Measurements from ENCODE around the gene SOX21.

The SOX21 gene

DNA sequence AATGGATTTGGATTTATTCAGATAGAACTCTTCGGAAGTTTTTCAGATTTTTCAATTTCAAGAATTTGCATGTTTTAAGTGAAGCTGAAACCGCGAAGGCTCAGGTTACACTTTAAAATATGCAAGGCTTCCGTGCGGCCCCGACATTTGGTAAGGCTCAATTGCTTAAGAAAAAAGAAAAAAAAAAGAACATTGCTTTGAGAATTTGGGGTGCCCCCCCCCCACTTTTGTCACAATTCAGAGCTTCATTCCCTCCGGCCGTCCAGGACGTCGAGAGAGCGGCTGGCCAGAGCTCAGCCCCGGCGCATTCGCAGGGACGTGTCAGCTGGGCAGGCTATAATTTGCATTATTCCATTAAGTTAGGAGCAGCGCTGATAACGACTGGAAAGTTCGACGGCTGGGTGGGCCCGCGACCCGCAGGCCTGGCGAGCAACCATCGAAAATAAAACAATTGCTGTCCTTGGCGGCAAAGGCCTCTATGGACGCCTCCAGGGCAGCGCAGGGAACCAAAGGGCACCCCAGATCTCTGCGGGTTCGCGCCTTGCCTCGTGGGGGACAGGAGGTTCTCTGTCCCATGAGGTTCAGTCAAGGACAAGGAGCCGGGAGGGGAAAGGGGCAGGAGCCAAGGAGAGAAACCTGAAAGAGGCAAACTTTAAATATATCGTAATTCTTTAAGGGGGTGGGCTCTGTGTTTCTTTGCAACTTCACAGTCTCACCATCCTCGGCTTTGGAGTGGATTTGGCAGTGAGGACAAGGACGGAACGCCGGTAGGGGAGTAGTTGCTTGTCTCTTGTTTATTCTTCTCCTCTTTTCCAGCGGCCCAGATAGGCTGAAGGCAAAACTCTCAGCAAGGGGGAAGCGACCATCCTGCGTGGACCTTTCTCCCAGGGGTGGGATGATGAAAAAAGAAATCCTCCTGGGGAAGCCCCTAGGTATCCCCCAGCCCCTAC is 7.0 kb downstream of the SOX21 start:
- no peak overlapping the region for H3K4me3 ChIP-seq (ENCODE audit: low read depth, low read length)
- DNase-seq (ENCODE audit: low read depth): no peak

DNA sequence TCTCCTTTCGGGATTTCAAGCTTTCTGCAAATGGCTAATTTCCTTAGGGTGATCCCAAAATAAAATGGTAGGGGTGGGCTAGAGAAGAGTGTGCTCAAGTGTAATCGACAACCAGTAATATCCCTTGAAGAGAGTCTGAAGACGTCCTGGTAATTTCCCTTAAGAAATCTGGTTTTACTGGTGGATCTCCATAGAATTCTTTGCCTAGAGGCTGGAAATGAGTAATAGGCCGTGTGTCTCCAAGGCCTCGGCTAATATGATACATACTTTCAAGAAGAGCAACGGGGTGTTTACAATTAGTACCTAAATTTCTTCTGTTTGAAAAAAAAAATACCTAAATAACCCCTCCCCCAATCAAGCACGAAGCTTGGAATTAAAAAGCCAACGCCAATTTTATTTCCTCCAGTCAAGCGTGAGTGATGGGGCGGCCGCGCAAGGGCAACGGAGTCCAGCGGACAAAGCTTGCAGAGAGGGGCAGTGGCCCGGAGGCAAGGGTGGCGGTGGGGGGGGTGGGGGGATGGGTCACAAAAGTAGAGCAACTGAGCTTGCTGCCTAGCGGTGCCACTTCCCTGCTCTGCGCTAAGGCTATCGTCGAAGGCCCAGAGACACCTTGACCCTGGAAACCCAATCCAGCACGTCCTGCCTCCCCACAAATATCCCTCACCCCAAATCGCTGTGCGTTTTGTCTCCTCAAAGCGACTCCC is 7.8 kb downstream of the SOX21 start:
- DNase-seq (ENCODE audit: low read depth): no peak
- TF ChIP-seq, protein P1, sequence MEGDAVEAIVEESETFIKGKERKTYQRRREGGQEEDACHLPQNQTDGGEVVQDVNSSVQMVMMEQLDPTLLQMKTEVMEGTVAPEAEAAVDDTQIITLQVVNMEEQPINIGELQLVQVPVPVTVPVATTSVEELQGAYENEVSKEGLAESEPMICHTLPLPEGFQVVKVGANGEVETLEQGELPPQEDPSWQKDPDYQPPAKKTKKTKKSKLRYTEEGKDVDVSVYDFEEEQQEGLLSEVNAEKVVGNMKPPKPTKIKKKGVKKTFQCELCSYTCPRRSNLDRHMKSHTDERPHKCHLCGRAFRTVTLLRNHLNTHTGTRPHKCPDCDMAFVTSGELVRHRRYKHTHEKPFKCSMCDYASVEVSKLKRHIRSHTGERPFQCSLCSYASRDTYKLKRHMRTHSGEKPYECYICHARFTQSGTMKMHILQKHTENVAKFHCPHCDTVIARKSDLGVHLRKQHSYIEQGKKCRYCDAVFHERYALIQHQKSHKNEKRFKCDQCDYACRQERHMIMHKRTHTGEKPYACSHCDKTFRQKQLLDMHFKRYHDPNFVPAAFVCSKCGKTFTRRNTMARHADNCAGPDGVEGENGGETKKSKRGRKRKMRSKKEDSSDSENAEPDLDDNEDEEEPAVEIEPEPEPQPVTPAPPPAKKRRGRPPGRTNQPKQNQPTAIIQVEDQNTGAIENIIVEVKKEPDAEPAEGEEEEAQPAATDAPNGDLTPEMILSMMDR (IDR thresholded peaks at IDR 0.05; ENCODE audit: control insufficient read depth, extremely low read depth, insufficient read depth): no peak
- no peak overlapping the region for H3K4me3 ChIP-seq (ENCODE audit: low read depth, low read length)

More for the DNA sequence above, 7.0 kb downstream of the SOX21 start:
- TF ChIP-seq, protein P1 (IDR thresholded peaks at IDR 0.05; ENCODE audit: control insufficient read depth, extremely low read depth, insufficient read depth): no peak

GRCh38 chr13:94703721-94704314 is 8.5 kb downstream of the SOX21 start:
- TF ChIP-seq, protein P1 (IDR thresholded peaks at IDR 0.05; ENCODE audit: control insufficient read depth, extremely low read depth, insufficient read depth): no peak
- no peak for DNase-seq (ENCODE audit: low read depth)
- no peak overlapping the region for H3K4me3 ChIP-seq (ENCODE audit: low read depth, low read length)

GRCh38 chr13:94703271-94703670 is 9.1 kb downstream of the SOX21 start:
- H3K4me3 ChIP-seq (ENCODE audit: low read depth, low read length): no peak overlapping the region
- TF ChIP-seq, protein P1 (IDR thresholded peaks at IDR 0.05; ENCODE audit: control insufficient read depth, extremely low read depth, insufficient read depth): no peak
- DNase-seq (ENCODE audit: low read depth): no peak

DNA sequence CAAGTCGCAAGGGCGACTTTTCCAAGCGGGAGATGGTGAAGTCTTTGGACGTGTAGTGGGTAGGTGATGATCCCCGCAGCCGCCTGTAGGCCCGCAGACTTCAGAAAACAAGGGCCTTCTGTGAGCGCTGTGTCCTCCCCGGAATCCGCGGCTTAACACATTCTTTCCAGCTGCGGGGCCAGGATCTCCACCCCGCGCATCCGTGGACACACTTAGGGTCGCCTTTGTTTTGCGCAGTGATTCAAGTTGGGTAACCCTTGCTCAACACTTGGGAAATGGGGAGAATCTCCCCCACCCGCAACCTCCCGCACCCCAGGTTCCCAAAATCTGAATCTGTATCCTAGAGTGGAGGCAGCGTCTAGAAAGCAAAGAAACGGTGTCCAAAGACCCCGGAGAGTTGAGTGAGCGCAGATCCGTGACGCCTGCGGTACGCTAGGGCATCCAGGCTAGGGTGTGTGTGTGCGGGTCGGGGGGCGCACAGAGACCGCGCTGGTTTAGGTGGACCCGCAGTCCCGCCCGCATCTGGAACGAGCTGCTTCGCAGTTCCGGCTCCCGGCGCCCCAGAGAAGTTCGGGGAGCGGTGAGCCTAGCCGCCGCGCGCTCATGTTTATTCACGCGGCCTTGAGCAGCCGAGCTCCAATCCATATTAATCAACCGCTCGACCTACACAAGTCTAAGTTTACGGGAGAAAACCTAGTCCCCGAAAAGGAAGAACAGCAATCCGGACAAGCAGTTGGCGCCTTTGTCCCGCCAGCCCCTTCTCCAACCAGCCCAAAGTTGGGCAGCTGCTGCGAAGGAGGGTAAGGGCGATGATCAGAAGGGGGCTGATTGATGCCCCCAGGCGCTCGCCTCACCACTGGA is 9.9 kb downstream of the SOX21 start:
- no peak for DNase-seq (ENCODE audit: low read depth)
- TF ChIP-seq, protein P1 (IDR thresholded peaks at IDR 0.05; ENCODE audit: control insufficient read depth, extremely low read depth, insufficient read depth): no peak
- H3K4me3 ChIP-seq (ENCODE audit: low read depth, low read length): no peak overlapping the region
